GM12878 (cell line): ENCODE data around the gene C17orf78.

ENCODE experiments used
- EP300 ChIP-seq, 2 experiments: fragments of 150-350 bp in 1 of 2; IDR thresholded peaks; 2 replicates each; pipeline ENCODE4 v1.6.1; 2011 to 2012; ENCODE audit warnings: low read depth in 2 of 2, low read length in 2 of 2, borderline replicate concordance in 1 of 2, improper control_type of control experiment in 1 of 2, inconsistent platforms in 1 of 2; ENCODE audit not compliant: control insufficient read depth in 1 of 2
- POLR2AphosphoS5 ChIP-seq: IDR thresholded peaks from 2 replicates; pipeline ENCODE4 v1.6.1; 2011; ENCODE audit warnings: mild to moderate bottlenecking, low read length, inconsistent platforms
- YY1 ChIP-seq: IDR thresholded peaks from 2 replicates; pipeline ENCODE4 v1.6.1; 2011; ENCODE audit warnings: low read depth, mild to moderate bottlenecking, low read length

DNA sequence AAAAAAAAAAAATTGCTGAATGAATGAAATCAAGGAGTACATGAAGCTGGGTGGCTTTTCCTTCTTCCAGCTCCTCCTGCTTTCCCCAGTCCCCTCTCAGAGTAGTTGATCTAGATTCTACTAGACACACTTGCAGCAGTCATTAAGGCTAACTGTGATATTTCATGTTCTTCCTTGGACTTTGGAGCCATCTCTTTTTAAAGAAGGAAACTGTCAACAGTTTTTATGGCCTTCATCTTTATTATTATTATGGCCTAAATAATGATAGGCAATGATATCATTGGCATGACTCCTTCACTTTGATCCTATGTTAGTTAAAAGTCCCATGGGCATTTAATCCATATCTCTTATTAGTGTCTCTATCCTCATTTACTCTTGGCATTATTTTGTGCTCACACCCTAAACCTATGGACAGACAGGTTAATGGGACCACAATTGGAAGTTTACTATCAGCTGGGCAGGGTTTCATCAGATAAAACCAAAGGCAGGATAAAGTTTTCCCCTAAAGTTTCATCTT is 9.7 kb downstream of the C17orf78 start:
- TF ChIP-seq POLR2AphosphoS5 (no peak), YY1 (no peak), EP300 (IDR thresholded peaks at IDR 0.05; ENCODE audit: borderline replicate concordance in 1 of 2, control insufficient read depth in 1 of 2, low read depth in 2 of 2, low read length in 2 of 2) (no peak)
